ENCODE measurements around the gene EPHA3. TPM values are rescaled to one million over a fixed set of nuclear protein-coding genes. Genes with fewer than 3 reads are reported as not detected.

EPHA3 gene
- total and polyA plus RNA-seq, 4 donors = 0.44 to 2.7 (median 1.2) TPM

- Histone ChIP-seq H3K4me3 (ENCODE audit: low read depth in 1 of 3, low read length in 3 of 3) (no peak overlapping the region), H3K4me1 (ENCODE audit: control insufficient read depth in 4 of 4, insufficient read depth in 4 of 4, low read length in 3 of 4) (no peaks in the 10 kb centered on the region), H3K9me3 (ENCODE audit: control insufficient read depth in 4 of 4, low read length in 3 of 4) (no peaks in the 10 kb centered on the region), H3K36me3 (ENCODE audit: control insufficient read depth in 4 of 4, insufficient read depth in 3 of 4, low read depth in 1 of 4, low read length in 3 of 4) (no peaks in the 10 kb centered on the region), H3K27me3 (ENCODE audit: control insufficient read depth in 4 of 4, insufficient read depth in 4 of 4, low read length in 3 of 4) (no peaks in the 10 kb centered on the region), H3K9ac (ENCODE audit: low read depth in 1 of 2, low read length in 2 of 2) (no peak overlapping the region), H3K27ac (ENCODE audit: low read depth in 1 of 2, low read length in 2 of 2) (no peak overlapping the region)
- 93% methylated on average over 7 of the region's 7 CpGs for WGBS
- TF ChIP-seq RXRA (IDR thresholded peaks at IDR 0.05) (no peak), EGR1 (IDR thresholded peaks at IDR 0.05; ENCODE audit: low read depth in 2 of 2) (no peak), FOXA1 (IDR thresholded peaks at IDR 0.05) (no peak), RAD21 (IDR thresholded peaks at IDR 0.05) (no peak), ATF3 (IDR thresholded peaks at IDR 0.05) (no peak), REST (IDR thresholded peaks at IDR 0.05) (no peak), NR2F2 (IDR thresholded peaks at IDR 0.05) (no peak), YY1 (IDR thresholded peaks at IDR 0.05) (no peak), GABPA (IDR thresholded peaks at IDR 0.05 in 1 of 2, conservative IDR thresholded peaks at IDR 0.05 in 1 of 2) (no peak), HNF4A (conservative IDR thresholded peaks at IDR 0.05) (no peak), TAF1 (conservative IDR thresholded peaks at IDR 0.05) (no peak), JUND (IDR thresholded peaks at IDR 0.05) (no peak), MAX (IDR thresholded peaks at IDR 0.05) (no peak), FOXA2 (IDR thresholded peaks at IDR 0.05) (no peak), CTCF (IDR thresholded peaks at IDR 0.05; ENCODE audit: low read depth, low read length, missing input control) (no peak), ZBTB33 (IDR thresholded peaks at IDR 0.05) (no peak)
- DNase-seq (ENCODE audit: low spot score) = no peak
Measured at GRCh38 chr3:89256395-89256794, 149.0 kb downstream of the EPHA3 start.

- no peak overlapping the region for H3K27ac ChIP-seq (ENCODE audit: low read depth in 1 of 2, low read length in 2 of 2)
- WGBS = 57% methylated on average over 2 of the region's 2 CpGs
- DNase-seq (ENCODE audit: low spot score) = no peak
- no peaks in the 10 kb centered on the region for H3K4me1 ChIP-seq (ENCODE audit: control insufficient read depth in 4 of 4, insufficient read depth in 4 of 4, low read length in 3 of 4)
- no peaks in the 10 kb centered on the region for H3K27me3 ChIP-seq (ENCODE audit: control insufficient read depth in 4 of 4, insufficient read depth in 4 of 4, low read length in 3 of 4)
- H3K4me3 ChIP-seq (ENCODE audit: low read depth in 1 of 3, low read length in 3 of 3) = no peak overlapping the region
- H3K9me3 ChIP-seq (ENCODE audit: control insufficient read depth in 4 of 4, low read length in 3 of 4) = no peaks in the 10 kb centered on the region
- no peak overlapping the region for H3K9ac ChIP-seq (ENCODE audit: low read depth in 1 of 2, low read length in 2 of 2)
- TF ChIP-seq REST (IDR thresholded peaks at IDR 0.05) = no peak
- TF ChIP-seq MAX (IDR thresholded peaks at IDR 0.05) = no peak
- TF ChIP-seq FOXA2 (IDR thresholded peaks at IDR 0.05) = no peak
- TF ChIP-seq ATF3 (IDR thresholded peaks at IDR 0.05) = no peak
- TF ChIP-seq TAF1 (conservative IDR thresholded peaks at IDR 0.05) = no peak
- TF ChIP-seq HNF4A (conservative IDR thresholded peaks at IDR 0.05) = no peak
- TF ChIP-seq GABPA (IDR thresholded peaks at IDR 0.05 in 1 of 2, conservative IDR thresholded peaks at IDR 0.05 in 1 of 2) = no peak
- TF ChIP-seq RXRA (IDR thresholded peaks at IDR 0.05) = no peak
- TF ChIP-seq RAD21 (IDR thresholded peaks at IDR 0.05) = no peak
- TF ChIP-seq EGR1 (IDR thresholded peaks at IDR 0.05; ENCODE audit: low read depth in 2 of 2) = no peak
- no peak for TF ChIP-seq YY1 (IDR thresholded peaks at IDR 0.05)
- TF ChIP-seq SP1 (IDR thresholded peaks at IDR 0.05) = no peak
- TF ChIP-seq HNF4G (IDR thresholded peaks at IDR 0.05) = no peak
- H3K36me3 ChIP-seq (ENCODE audit: control insufficient read depth in 4 of 4, insufficient read depth in 3 of 4, low read depth in 1 of 4, low read length in 3 of 4) = no peaks in the 10 kb centered on the region
Measured at GRCh38 chr3:89256882-89257281, 149.5 kb downstream of the EPHA3 start.

Data from liver (tissue), 9 donors.